Esophagus muscularis mucosa (tissue), 4 donors: ENCODE results near the gene RAB40C. TPM values are rescaled to one million over a fixed set of nuclear protein-coding genes. Genes with fewer than 3 reads are reported as not detected.
A peak's percentile ranks its signal among the peaks of the same experiment; 100 is the strongest.

Experiments used
- DNase-seq: peaks from one replicate; pipeline ENCODE4 v3.0.0-alpha.2; 2017; ENCODE audit errors: extremely low spot score
- H3K27ac ChIP-seq, 4 donors: fragments of 200-600 bp; sonication (generic); replicated peaks in 1 of 4; 1 replicate in 3 of 4; 2 replicates in 1 of 4; pipeline ENCODE4 v1.5.1; 2016 to 2019; ENCODE audit warnings: mild to moderate bottlenecking in 1 of 4
- H3K27me3 ChIP-seq, 4 donors: fragments of 200-600 bp; sonication (generic); one replicate each; pipeline versions ENCODE4 v1.5.1 to v1.6.0; 2016 to 2019
- H3K36me3 ChIP-seq, 4 donors: fragments of 200-600 bp; sonication (generic); one replicate each; pipeline ENCODE4 v1.5.1; 2016 to 2019
- H3K4me1 ChIP-seq, 4 donors: fragments of 200-600 bp; sonication (generic); one replicate each; pipeline ENCODE4 v1.5.1; 2016 to 2019
- H3K4me3 ChIP-seq, 4 donors: fragments of 200-600 bp; sonication (generic); 1 replicate in 2 of 4; 2 replicates in 2 of 4; pipeline ENCODE4 v1.5.1; 2016 to 2019; ENCODE audit warnings: mild to moderate bottlenecking in 4 of 4, moderate library complexity in 1 of 4
- H3K9me3 ChIP-seq, 4 donors: fragments of 200-600 bp; sonication (generic); 1 replicate in 3 of 4; 2 replicates in 1 of 4; pipeline ENCODE4 v1.5.1; 2016 to 2019
- EP300 ChIP-seq: sonication (generic); formaldehyde crosslinking; IDR thresholded peaks from one replicate; pipeline ENCODE4 v1.6.1; 2017; ENCODE audit warnings: antibody characterized with exemption
- POLR2A ChIP-seq: fragments of 450-650 bp; IDR thresholded peaks from one replicate; pipeline ENCODE4 v1.6.1; 2017; ENCODE audit warnings: antibody characterized with exemption, moderate library complexity, mild to moderate bottlenecking, low read depth
- POLR2AphosphoS5 ChIP-seq, 2 donors: sonication (generic); formaldehyde crosslinking; IDR thresholded peaks; one replicate each; pipeline ENCODE4 v1.6.1; 2017; ENCODE audit warnings: antibody characterized with exemption in 2 of 2
- WGBS: methylation state at CpG from one replicate; pipeline ENCODE4 v1.1.5; 2018; 5-methylcytosine and 5-hydroxymethylcytosine counted together
- intact Hi-C: fragments of 100-400 bp; cut with DNase I; formaldehyde crosslinking; loops from one replicate; pipeline ENCODE4 v1.15.1; 2023
- total RNA-seq, 4 donors: library from RNA; depleted of rRNA; stranded (reverse); fragments of >200 nt; gene quantifications; one replicate each; pipeline versions ENCODE4 v1.1.0 to v1.2.1, GENCODE V29; 2016
- TF ChIP-seq, protein P1 (sequence below), 3 experiments: fragments of 200-600 bp in 2 of 3; fragments of 450-650 bp in 1 of 3; sonication (generic) in 2 of 3; IDR thresholded peaks; one replicate each; pipeline ENCODE4 v1.5.1; 2017 to 2019; ENCODE audit warnings: antibody characterized with exemption in 3 of 3, mild to moderate bottlenecking in 2 of 3, moderate library complexity in 1 of 3

RAB40C gene
- total RNA-seq, 4 donors from 2014 or later, result 20.8 to 25.3 (median 23.0) TPM

DNA sequence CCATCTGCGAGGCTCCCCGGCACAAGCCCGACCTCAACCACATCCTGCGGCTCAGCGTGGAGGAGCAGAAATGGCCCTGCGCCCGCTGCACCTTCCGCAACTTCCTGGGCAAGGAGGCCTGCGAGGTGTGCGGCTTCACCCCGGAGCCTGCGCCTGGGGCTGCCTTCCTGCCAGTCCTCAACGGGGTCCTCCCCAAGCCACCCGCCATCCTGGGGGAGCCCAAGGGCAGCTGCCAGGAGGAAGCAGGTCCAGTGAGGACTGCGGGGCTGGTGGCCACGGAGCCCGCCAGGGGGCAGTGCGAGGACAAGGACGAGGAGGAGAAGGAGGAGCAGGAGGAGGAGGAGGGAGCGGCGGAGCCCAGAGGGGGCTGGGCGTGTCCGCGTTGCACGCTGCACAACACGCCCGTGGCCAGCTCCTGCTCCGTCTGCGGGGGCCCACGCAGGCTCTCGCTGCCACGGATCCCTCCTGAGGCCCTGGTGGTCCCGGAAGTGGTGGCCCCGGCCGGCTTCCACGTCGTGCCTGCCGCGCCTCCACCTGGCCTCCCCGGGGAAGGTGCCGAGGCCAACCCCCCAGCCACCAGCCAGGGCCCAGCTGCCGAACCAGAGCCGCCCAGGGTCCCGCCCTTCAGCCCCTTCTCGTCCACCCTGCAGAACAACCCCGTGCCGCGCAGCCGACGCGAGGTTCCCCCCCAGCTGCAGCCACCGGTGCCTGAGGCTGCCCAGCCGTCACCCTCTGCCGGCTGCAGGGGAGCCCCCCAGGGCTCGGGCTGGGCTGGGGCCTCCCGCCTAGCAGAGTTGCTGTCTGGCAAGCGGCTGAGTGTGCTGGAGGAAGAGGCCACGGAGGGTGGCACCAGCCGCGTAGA is 42.7 kb upstream of the RAB40C start:
- intact Hi-C loops, result no loop called here
- 79% methylated on average over 41 of the region's 60 CpGs for WGBS
- peaks cover 0 to 7% (median 3%) of the 10 kb centered on the region in 4 donors for H3K4me1 ChIP-seq
- no peak for DNase-seq
- peak overlapping the region in 1 of 4 donors; percentile 23 for H3K4me3 ChIP-seq
- H3K27me3 ChIP-seq, result no peaks in the 10 kb centered on the region
- no peaks in the 10 kb centered on the region for H3K9me3 ChIP-seq
- H3K27ac ChIP-seq, result no peak overlapping the region
- H3K36me3 ChIP-seq, result peaks cover 17 to 71% (median 56%) of the 10 kb centered on the region in 4 donors
- TF ChIP-seq POLR2A, result no peak
- TF ChIP-seq, protein P1, sequence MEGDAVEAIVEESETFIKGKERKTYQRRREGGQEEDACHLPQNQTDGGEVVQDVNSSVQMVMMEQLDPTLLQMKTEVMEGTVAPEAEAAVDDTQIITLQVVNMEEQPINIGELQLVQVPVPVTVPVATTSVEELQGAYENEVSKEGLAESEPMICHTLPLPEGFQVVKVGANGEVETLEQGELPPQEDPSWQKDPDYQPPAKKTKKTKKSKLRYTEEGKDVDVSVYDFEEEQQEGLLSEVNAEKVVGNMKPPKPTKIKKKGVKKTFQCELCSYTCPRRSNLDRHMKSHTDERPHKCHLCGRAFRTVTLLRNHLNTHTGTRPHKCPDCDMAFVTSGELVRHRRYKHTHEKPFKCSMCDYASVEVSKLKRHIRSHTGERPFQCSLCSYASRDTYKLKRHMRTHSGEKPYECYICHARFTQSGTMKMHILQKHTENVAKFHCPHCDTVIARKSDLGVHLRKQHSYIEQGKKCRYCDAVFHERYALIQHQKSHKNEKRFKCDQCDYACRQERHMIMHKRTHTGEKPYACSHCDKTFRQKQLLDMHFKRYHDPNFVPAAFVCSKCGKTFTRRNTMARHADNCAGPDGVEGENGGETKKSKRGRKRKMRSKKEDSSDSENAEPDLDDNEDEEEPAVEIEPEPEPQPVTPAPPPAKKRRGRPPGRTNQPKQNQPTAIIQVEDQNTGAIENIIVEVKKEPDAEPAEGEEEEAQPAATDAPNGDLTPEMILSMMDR (IDR thresholded peaks at IDR 0.05), result peak; percentile 30 to 44 (median 32)

DNA sequence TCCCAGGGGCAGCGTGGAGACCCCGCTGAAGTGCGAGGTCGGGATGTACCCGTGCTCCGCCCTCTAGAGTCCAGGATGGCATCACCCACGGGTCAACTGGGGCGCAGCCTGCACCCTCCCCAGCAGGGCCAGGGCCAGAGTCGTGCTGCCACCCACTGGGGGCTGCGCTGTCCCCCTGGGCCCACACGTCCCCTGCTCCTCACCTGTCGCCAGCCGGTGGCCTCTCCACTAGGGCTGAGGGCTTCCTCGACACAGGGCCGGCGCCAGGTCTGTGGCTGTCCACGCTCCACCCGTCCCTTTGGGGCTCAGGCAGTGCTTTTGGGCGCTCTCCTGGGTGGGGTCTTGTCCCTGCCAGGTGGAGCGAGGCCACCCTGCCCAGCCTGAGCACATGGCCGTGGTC is 41.3 kb upstream of the RAB40C start:
- H3K4me1 ChIP-seq, result peaks cover 0 to 7% (median 3%) of the 10 kb centered on the region in 4 donors
- TF ChIP-seq, protein P1 (IDR thresholded peaks at IDR 0.05), result no peak
- TF ChIP-seq POLR2A (no peak), EP300 (no peak), POLR2AphosphoS5 (IDR thresholded peaks at IDR 0.05) (no peak)
- DNase-seq, result no peak
- no peaks in the 10 kb centered on the region for H3K9me3 ChIP-seq
- WGBS, result no CpG with 5 or more reads among the region's 21 CpGs
- peaks cover 25 to 82% (median 65%) of the 10 kb centered on the region in 4 donors for H3K36me3 ChIP-seq
- H3K27me3 ChIP-seq, result no peaks in the 10 kb centered on the region
- H3K27ac ChIP-seq, result no peak overlapping the region
- H3K4me3 ChIP-seq, result no peak overlapping the region
- intact Hi-C loops, result no loop called here

DNA sequence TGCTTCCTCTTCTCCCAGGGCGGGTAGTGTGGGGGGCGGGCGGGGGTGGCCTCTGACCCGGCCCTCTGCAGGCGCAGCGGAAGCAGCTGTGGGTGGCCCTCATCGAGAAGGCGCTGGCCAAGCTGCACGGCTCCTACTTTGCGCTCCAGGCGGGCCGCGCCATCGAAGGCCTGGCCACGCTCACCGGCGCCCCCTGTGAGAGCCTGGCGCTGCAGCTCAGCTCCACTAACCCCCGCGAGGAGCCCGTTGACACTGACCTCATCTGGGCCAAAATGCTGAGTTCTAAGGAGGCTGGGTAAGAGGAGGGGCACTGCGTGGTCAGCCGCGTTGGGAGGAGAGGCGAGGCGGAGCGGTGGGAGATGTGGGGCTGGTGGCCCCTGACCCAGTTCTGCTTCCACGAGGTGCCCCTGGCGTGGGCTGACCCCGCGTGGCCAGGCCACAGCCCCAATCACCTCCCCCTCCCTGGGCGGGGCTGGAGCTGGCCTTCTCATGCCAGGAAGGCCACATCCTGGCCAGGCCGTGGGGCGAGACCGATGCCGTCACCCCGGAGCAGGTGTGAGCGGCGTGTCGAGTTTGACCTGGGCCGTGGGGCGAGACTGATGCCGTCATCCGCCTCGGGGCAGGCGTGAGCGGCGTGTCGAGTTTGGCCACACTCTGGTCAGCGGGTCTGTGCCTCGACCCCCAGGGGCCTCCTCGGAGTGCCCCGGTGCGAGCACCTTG is 40.2 kb upstream of the RAB40C start:
- Histone ChIP-seq H3K27ac (no peak overlapping the region), H3K9me3 (no peaks in the 10 kb centered on the region), H3K4me1 (peaks cover 0 to 7% (median 3%) of the 10 kb centered on the region in 4 donors), H3K4me3 (no peak overlapping the region), H3K27me3 (no peaks in the 10 kb centered on the region), H3K36me3 (peaks cover 25 to 88% (median 68%) of the 10 kb centered on the region in 4 donors)
- no peak for TF ChIP-seq EP300
- no peak for TF ChIP-seq POLR2AphosphoS5 (IDR thresholded peaks at IDR 0.05)
- TF ChIP-seq POLR2A, result no peak
- TF ChIP-seq, protein P1 (IDR thresholded peaks at IDR 0.05), result no peak
- 95% methylated on average over 40 of the region's 54 CpGs for WGBS
- intact Hi-C loops, result no loop called here
- no peak for DNase-seq

DNA sequence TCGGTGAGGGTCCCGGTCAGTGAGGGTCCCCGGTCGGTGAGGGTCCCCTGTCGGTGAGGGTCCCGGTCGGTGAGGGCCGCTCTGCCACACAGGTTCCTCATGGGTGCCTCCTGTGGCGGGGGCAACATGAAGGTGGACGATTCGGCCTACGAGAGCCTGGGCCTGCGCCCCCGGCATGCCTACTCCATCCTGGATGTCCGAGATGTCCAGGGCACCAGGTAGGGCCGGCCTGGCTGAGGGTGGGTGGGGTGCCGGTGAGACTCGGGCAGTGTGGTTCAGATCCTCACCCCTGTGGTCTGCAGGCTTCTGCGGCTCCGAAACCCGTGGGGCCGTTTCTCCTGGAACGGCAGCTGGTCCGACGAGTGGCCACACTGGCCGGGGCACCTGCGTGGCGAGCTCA is 38.7 kb upstream of the RAB40C start:
- Histone ChIP-seq H3K27me3 (no peaks in the 10 kb centered on the region), H3K4me1 (peaks cover 0 to 7% (median 3%) of the 10 kb centered on the region in 4 donors), H3K4me3 (no peak overlapping the region), H3K27ac (no peak overlapping the region), H3K9me3 (no peaks in the 10 kb centered on the region), H3K36me3 (peaks cover 25 to 78% (median 66%) of the 10 kb centered on the region in 4 donors)
- DNase-seq, result no peak
- intact Hi-C loops, result no loop called here
- TF ChIP-seq POLR2A (no peak), POLR2AphosphoS5 (IDR thresholded peaks at IDR 0.05) (no peak), EP300 (no peak)
- TF ChIP-seq, protein P1 (IDR thresholded peaks at IDR 0.05), result no peak
- WGBS, result 100% methylated on average over 1 of the region's 28 CpGs
